ENCODE results near the gene MAN1B1.
A peak's percentile ranks its signal among the peaks of the same experiment; 100 is the strongest.

MAN1B1 gene

GRCh38 chr9:137070201-137070905 lies 16.4 kb upstream of the MAN1B1 start, which contains the start of gene SAPCD2:
TSS of gene SAPCD2 (minus strand) at chr9:137070557. CDS start at chr9:137070460, 97 bp downstream.
- peak; percentile 69; the same call in 1 of the 2 replicates for TF ChIP-seq TAF1 (IDR thresholded peaks at IDR 0.05; ENCODE audit: borderline replicate concordance, insufficient read depth, low read length)
- TF ChIP-seq REST (IDR thresholded peaks at IDR 0.05; ENCODE audit: insufficient read depth in 1 of 2, low read depth in 2 of 2, low read length in 2 of 2), result peak in 1 of 2 experiments; percentile 59; a peak in 1 of 4 replicates
- no peak for TF ChIP-seq FOXP2 (optimal IDR thresholded peaks at IDR 0.05; ENCODE audit: borderline replicate concordance, extremely low read depth, extremely low read length, insufficient read depth)
- peak; percentile 80 for TF ChIP-seq POLR2AphosphoS5 (IDR thresholded peaks at IDR 0.05; ENCODE audit: low read depth, low read length)

- TF ChIP-seq FOXP2 (optimal IDR thresholded peaks at IDR 0.05; ENCODE audit: borderline replicate concordance, extremely low read depth, extremely low read length, insufficient read depth) (no peak), REST (IDR thresholded peaks at IDR 0.05; ENCODE audit: insufficient read depth in 1 of 2, low read depth in 2 of 2, low read length in 2 of 2) (no peak), TAF1 (IDR thresholded peaks at IDR 0.05; ENCODE audit: borderline replicate concordance, insufficient read depth, low read length) (no peak), POLR2AphosphoS5 (IDR thresholded peaks at IDR 0.05; ENCODE audit: low read depth, low read length) (no peak), SIN3A (IDR thresholded peaks at IDR 0.05; ENCODE audit: borderline replicate concordance, insufficient read depth, low read length) (no peak)
Observed at GRCh38 chr9:137070906-137071275, 15.9 kb upstream of the MAN1B1 start.

GRCh38 chr9:137071282-137071681 lies 15.5 kb upstream of the MAN1B1 start:
- no peak for TF ChIP-seq FOXP2 (optimal IDR thresholded peaks at IDR 0.05; ENCODE audit: borderline replicate concordance, extremely low read depth, extremely low read length, insufficient read depth)

GRCh38 chr9:137073992-137074399 lies 12.8 kb upstream of the MAN1B1 start:
- no peak for TF ChIP-seq TAF1 (IDR thresholded peaks at IDR 0.05; ENCODE audit: borderline replicate concordance, insufficient read depth, low read length)
- no peak for TF ChIP-seq POLR2AphosphoS5 (IDR thresholded peaks at IDR 0.05; ENCODE audit: low read depth, low read length)
- TF ChIP-seq FOXP2 (optimal IDR thresholded peaks at IDR 0.05; ENCODE audit: borderline replicate concordance, extremely low read depth, extremely low read length, insufficient read depth), result no peak
- TF ChIP-seq SIN3A (IDR thresholded peaks at IDR 0.05; ENCODE audit: borderline replicate concordance, insufficient read depth, low read length), result no peak
- TF ChIP-seq REST (IDR thresholded peaks at IDR 0.05; ENCODE audit: insufficient read depth in 1 of 2, low read depth in 2 of 2, low read length in 2 of 2), result no peak

- TF ChIP-seq TAF1 (IDR thresholded peaks at IDR 0.05; ENCODE audit: borderline replicate concordance, insufficient read depth, low read length), result no peak
- no peak for TF ChIP-seq REST (IDR thresholded peaks at IDR 0.05; ENCODE audit: insufficient read depth in 1 of 2, low read depth in 2 of 2, low read length in 2 of 2)
- TF ChIP-seq FOXP2 (optimal IDR thresholded peaks at IDR 0.05; ENCODE audit: borderline replicate concordance, extremely low read depth, extremely low read length, insufficient read depth), result no peak
- no peak for TF ChIP-seq POLR2AphosphoS5 (IDR thresholded peaks at IDR 0.05; ENCODE audit: low read depth, low read length)
- no peak for TF ChIP-seq SIN3A (IDR thresholded peaks at IDR 0.05; ENCODE audit: borderline replicate concordance, insufficient read depth, low read length)
Observed at GRCh38 chr9:137074657-137075274, 12.0 kb upstream of the MAN1B1 start.
